HCT116 (cell line): ENCODE results near the gene KCTD14. TPM values are rescaled to one million over a fixed set of nuclear protein-coding genes. Genes with fewer than 3 reads are reported as not detected.

Experiments
- ATAC-seq: fragments of 200-7000 bp; cut with Tn5 transposase; 2 replicates; pipeline ENCODE4 v1.9.1; 2020; ENCODE audit warnings: mild to moderate bottlenecking, moderate library complexity
- BruUV-seq: library from RNA; stranded (reverse); fragments of 400-500 nt; replicated peaks from 2 replicates; lab custom pipeline; 2021; lab: Mats Ljungman, UMichigan
- CTCF ChIA-PET: fragments of 300-600 bp; sonication (Branson Sonifier 250); formaldehyde crosslinking; loops from one replicate; lab custom pipeline; 2021; ENCODE audit warnings: antibody characterized with exemption; lab: Charles Lee
- POLR2A ChIA-PET: fragments of 300-600, 350-600 bp; sonication (Branson Sonifier 250); formaldehyde crosslinking; loops from one replicate; lab custom pipeline; 2021; ENCODE audit warnings: antibody characterized with exemption; lab: Charles Lee
- RAD21 ChIA-PET, 2 experiments: fragments of 300-600 bp; sonication (Branson Sonifier 250); formaldehyde crosslinking; loops; one replicate each; lab custom pipeline; 2023; ENCODE audit warnings: low total read pairs in 2 of 2; ENCODE audit not compliant: uncharacterized antibody in 2 of 2, unreplicated experiment in 2 of 2, low non-redundant PET in 1 of 2; lab: Charles Lee
- DNase-seq: peaks from one replicate; pipeline ENCODE4 v3.0.0-alpha.2; 2010; ENCODE audit warnings: low read depth, low spot score
- H2AFZ ChIP-seq: fragments of 200-600 bp; shearing (Covaris generic), sonication (generic); 2 replicates; pipeline ENCODE4 v1.6.1; 2017; ENCODE audit warnings: low read depth, mixed run types, mixed read lengths, antibody characterized with exemption, low read length; ENCODE audit not compliant: poor library complexity, severe bottlenecking
- H3K27ac ChIP-seq: 2 replicates; pipeline ENCODE4 v1.5.1; 2012; ENCODE audit warnings: low read depth, low read length
- H3K27me3 ChIP-seq: fragments of 200-600 bp; sonication (generic); 2 replicates; pipeline ENCODE4 v1.6.1; 2016; ENCODE audit warnings: mixed run types, low read length, mixed read lengths; ENCODE audit not compliant: insufficient read depth
- H3K36me3 ChIP-seq, 2 experiments: fragments of 200-500 bp in 1 of 2; fragments of 200-600 bp in 1 of 2; sonication (Bioruptor generic) in 1 of 2; sonication (generic) in 1 of 2; 2 replicates each; pipeline versions ENCODE4 v1.5.1 to v1.6.1; 2014 to 2016; ENCODE audit warnings: low read length in 2 of 2, inconsistent platforms in 1 of 2, mixed read lengths in 1 of 2, mixed run types in 1 of 2; ENCODE audit not compliant: insufficient read depth in 2 of 2, control insufficient read depth in 1 of 2
- H3K4me1 ChIP-seq, 2 experiments: fragments of 200-600 bp in 1 of 2; sonication (generic) in 1 of 2; 2 replicates each; pipeline versions ENCODE4 v1.5.1 to v1.6.1; 2012 to 2017; ENCODE audit warnings: low read length in 2 of 2, inconsistent platforms in 1 of 2, mild to moderate bottlenecking in 1 of 2, mixed read lengths in 1 of 2, mixed run types in 1 of 2, moderate library complexity in 1 of 2; ENCODE audit not compliant: insufficient read depth in 2 of 2, control insufficient read depth in 1 of 2
- H3K4me2 ChIP-seq: fragments of 200-600 bp; sonication (generic); 2 replicates; pipeline ENCODE4 v1.6.1; 2017; ENCODE audit warnings: mixed run types, low read length, mixed read lengths
- H3K4me3 ChIP-seq, 2 experiments: fragments of 200-600 bp in 1 of 2; sonication (generic) in 1 of 2; replicated peaks in 1 of 2; 2 replicates each; pipeline ENCODE4 v1.5.1; 2011 to 2016; ENCODE audit warnings: low read length in 2 of 2, control low read depth in 1 of 2, low read depth in 1 of 2, mild to moderate bottlenecking in 1 of 2, mixed read lengths in 1 of 2, mixed run types in 1 of 2
- H3K79me2 ChIP-seq: fragments of 200-600 bp; sonication (generic); 2 replicates; pipeline ENCODE4 v1.6.1; 2017; ENCODE audit warnings: mild to moderate bottlenecking, mixed run types, low read length, moderate library complexity, mixed read lengths; ENCODE audit not compliant: insufficient read depth
- H3K9ac ChIP-seq: fragments of 200-600 bp; sonication (generic); 2 replicates; pipeline ENCODE4 v1.6.1; 2016; ENCODE audit warnings: low read length, mixed read lengths
- H3K9me2 ChIP-seq: fragments of 200-600 bp; sonication (generic), shearing (Covaris generic); 2 replicates; pipeline ENCODE4 v1.6.1; 2017; ENCODE audit warnings: mixed run types, mild to moderate bottlenecking, moderate library complexity; ENCODE audit not compliant: insufficient read depth
- H3K9me3 ChIP-seq, 2 experiments: fragments of 200-500 bp in 1 of 2; fragments of 200-600 bp in 1 of 2; sonication (Bioruptor generic) in 1 of 2; sonication (generic) in 1 of 2; 2 replicates each; pipeline ENCODE4 v1.6.1; 2014 to 2017; ENCODE audit warnings: low read length in 2 of 2, mixed read lengths in 2 of 2, inconsistent platforms in 1 of 2, low read depth in 1 of 2, mild to moderate bottlenecking in 1 of 2, mixed run types in 1 of 2, moderate library complexity in 1 of 2; ENCODE audit not compliant: control insufficient read depth in 1 of 2, insufficient read depth in 1 of 2
- H4K20me1 ChIP-seq: fragments of 200-600 bp; sonication (generic), shearing (Covaris generic); 2 replicates; pipeline ENCODE4 v1.6.1; 2017; ENCODE audit warnings: mixed run types, mild to moderate bottlenecking, moderate library complexity; ENCODE audit not compliant: insufficient read depth
- ATF3 ChIP-seq: IDR thresholded peaks from 2 replicates; pipeline ENCODE4 v1.6.1; 2012
- CBX3 ChIP-seq: IDR thresholded peaks from 2 replicates; pipeline ENCODE4 v1.6.1; 2012; ENCODE audit warnings: low read depth
- CEBPB ChIP-seq: IDR thresholded peaks from 2 replicates; pipeline ENCODE4 v1.6.1; 2012; ENCODE audit warnings: low read depth
- CTCF ChIP-seq, 3 experiments: fragments of 200-600 bp in 1 of 3; sonication (generic) in 1 of 3; IDR thresholded peaks in 2 of 3; conservative IDR thresholded peaks in 1 of 3; 2 replicates each; pipeline ENCODE4 v1.5.1; 2012 to 2017; ENCODE audit warnings: low read depth in 2 of 3, low read length in 2 of 3, antibody characterized with exemption in 1 of 3, borderline replicate concordance in 1 of 3, control low read depth in 1 of 3, mild to moderate bottlenecking in 1 of 3, mixed read lengths in 1 of 3, mixed run types in 1 of 3, moderate library complexity in 1 of 3; ENCODE audit not compliant: insufficient read depth in 1 of 3
- EGR1 ChIP-seq: IDR thresholded peaks from 2 replicates; pipeline ENCODE4 v1.6.1; 2012; ENCODE audit warnings: low read depth
- EZH2 ChIP-seq: fragments of 200-600 bp; sonication (generic); IDR thresholded peaks from 2 replicates; pipeline ENCODE4 v1.6.1; 2017; ENCODE audit warnings: antibody characterized with exemption, mixed run types
- EZH2phosphoT487 ChIP-seq: fragments of 200-600 bp; IDR thresholded peaks from 2 replicates; pipeline ENCODE4 v1.6.1; 2018; ENCODE audit warnings: antibody characterized with exemption, borderline replicate concordance
- FOSL1 ChIP-seq: IDR thresholded peaks from 2 replicates; pipeline ENCODE4 v1.6.1; 2012; ENCODE audit warnings: low read depth
- JUND ChIP-seq: IDR thresholded peaks from 2 replicates; pipeline ENCODE4 v1.6.1; 2012
- MAX ChIP-seq: IDR thresholded peaks from 2 replicates; pipeline ENCODE4 v1.6.1; 2012
- POLR2AphosphoS5 ChIP-seq: IDR thresholded peaks from 2 replicates; pipeline ENCODE4 v1.6.1; 2011; ENCODE audit warnings: mild to moderate bottlenecking, low read depth, low read length, moderate library complexity
- RAD21 ChIP-seq: IDR thresholded peaks from 2 replicates; pipeline ENCODE4 v1.6.1; 2012; ENCODE audit warnings: low read depth, mild to moderate bottlenecking
- REST ChIP-seq: IDR thresholded peaks from 2 replicates; pipeline ENCODE4 v1.6.1; 2012; ENCODE audit warnings: low read depth
- SIN3A ChIP-seq: IDR thresholded peaks from 2 replicates; pipeline ENCODE4 v1.6.1; 2012; ENCODE audit warnings: low read depth
- SRF ChIP-seq: IDR thresholded peaks from 2 replicates; pipeline ENCODE4 v1.6.1; 2012; ENCODE audit warnings: low read depth
- TCF7L2 ChIP-seq: IDR thresholded peaks from 2 replicates; pipeline ENCODE4 v1.7.0; 2011; ENCODE audit warnings: borderline replicate concordance, inconsistent platforms; ENCODE audit not compliant: insufficient read depth, insufficient read length; ENCODE audit errors: extremely low read depth
- YY1 ChIP-seq: IDR thresholded peaks from 2 replicates; pipeline ENCODE4 v1.6.1; 2011; ENCODE audit warnings: low read length, low read depth, moderate library complexity, mild to moderate bottlenecking; ENCODE audit not compliant: insufficient replicate concordance; ENCODE audit errors: extremely low read depth
- ZBTB33 ChIP-seq: IDR thresholded peaks from 2 replicates; pipeline ENCODE4 v1.6.1; 2011; ENCODE audit warnings: mild to moderate bottlenecking, low read length, moderate library complexity; ENCODE audit not compliant: insufficient replicate concordance; ENCODE audit errors: extremely low read depth
- ZFX ChIP-seq: fragments of 450-650 bp; IDR thresholded peaks from 2 replicates; pipeline ENCODE4 v1.6.1; 2017
- ZNF274 ChIP-seq: fragments of 200-500 bp; sonication (Bioruptor generic); IDR thresholded peaks from 2 replicates; pipeline ENCODE4 v1.6.1; 2014; ENCODE audit warnings: mild to moderate bottlenecking, low read depth, low read length, inconsistent platforms
- intact Hi-C: fragments of 100-400 bp; cut with micrococcal nuclease; formaldehyde crosslinking; loops from 2 replicates; pipeline ENCODE4 v1.10.0; 2022
- total RNA-seq: library from RNA; stranded (reverse); gene quantifications from one replicate; pipeline ENCODE4 v1.2.1, GENCODE V29; 2021; ENCODE audit not compliant: unreplicated experiment

KCTD14 gene
- total RNA-seq, 1 experiment from 2014 or later, result 15.2 TPM

- H3K36me3 ChIP-seq, result no peaks in the 10 kb centered on the region
- RAD21 ChIA-PET, result no interaction called here
- TF ChIP-seq RAD21 (no peak), ZNF274 (no peak), SRF (no peak), MAX (no peak), REST (no peak), JUND (no peak), POLR2AphosphoS5 (no peak), TCF7L2 (no peak), CTCF (IDR thresholded peaks at IDR 0.05 in 2 of 3, conservative IDR thresholded peaks at IDR 0.05 in 1 of 3; ENCODE audit: borderline replicate concordance in 1 of 3, insufficient read depth in 1 of 3, low read depth in 2 of 3, low read length in 2 of 3) (no peak), EGR1 (no peak), EZH2 (no peak), ZBTB33 (no peak), CBX3 (no peak), YY1 (no peak), EZH2phosphoT487 (no peak), SIN3A (no peak), ATF3 (no peak), CEBPB (no peak), ZFX (no peak), FOSL1 (no peak)
- ATAC-seq (no peak), DNase-seq (no peak)
- no peaks in the 10 kb centered on the region for H3K9me2 ChIP-seq
- no peaks in the 10 kb centered on the region for H3K9me3 ChIP-seq
- no peak overlapping the region for H3K9ac ChIP-seq
- CTCF ChIA-PET, result interaction anchor here (1.0 kb wide), 1 partner anchor 8 kb away, joined by 3 read pairs; no protein-coding TSS in a partner anchor
- peaks cover 43 to 54% of the 10 kb centered on the region in 2 experiments for H3K4me1 ChIP-seq
- H3K79me2 ChIP-seq, result no peaks in the 10 kb centered on the region
- no peaks in the 10 kb centered on the region for H4K20me1 ChIP-seq
- H3K27ac ChIP-seq, result no peak overlapping the region
- H2AFZ ChIP-seq, result no peak overlapping the region
- no peak overlapping the region for H3K4me2 ChIP-seq
- H3K4me3 ChIP-seq, result no peak overlapping the region
- no TSS peak for BruUV-seq
- intact Hi-C loops, result no loop called here
- POLR2A ChIA-PET, result no interaction called here
- H3K27me3 ChIP-seq, result no peaks in the 10 kb centered on the region
Observed at GRCh38 chr11:78033040-78033439, 10.0 kb upstream of the KCTD14 start.
